ENCODE measurements around the gene NTN1.

- TF ChIP-seq CTCF (IDR thresholded peaks at IDR 0.05) (no peak), EZH2 (IDR thresholded peaks at IDR 0.05) (no peak), EZH2phosphoT487 (IDR thresholded peaks at IDR 0.05) (no peak)
These were observed 5.4 kb downstream of the NTN1 start for GRCh38 chr17:9026741-9027140.
